HepG2 (cell line): Measurements from ENCODE around the gene DNASE1. TPM values are rescaled to one million over a fixed set of nuclear protein-coding genes. Genes with fewer than 3 reads are reported as not detected.
A peak's percentile ranks its signal among the peaks of the same experiment; 100 is the strongest.

ENCODE experiments used
- AKAP8 ChIP-seq: sonication (generic); formaldehyde crosslinking; IDR thresholded peaks from 2 replicates; pipeline ENCODE4 v1.5.1; 2020; ENCODE audit warnings: mild to moderate bottlenecking, missing genetic modification reagents
- CCAR2 ChIP-seq: fragments of 200-400 bp; formaldehyde crosslinking; optimal IDR thresholded peaks from 2 replicates; pipeline ENCODE3; 2018; ENCODE audit warnings: low read depth, mild to moderate bottlenecking, low read length, moderate library complexity
- CEBPB ChIP-seq: IDR thresholded peaks from 2 replicates; pipeline ENCODE4 v1.6.1; 2011; ENCODE audit warnings: low read depth, low read length, improper control_type of control experiment, borderline replicate concordance
- CENPT ChIP-seq: sonication (generic); formaldehyde crosslinking; IDR thresholded peaks from 2 replicates; pipeline ENCODE4 v1.8.0; 2022; ENCODE audit warnings: low read depth, mild to moderate bottlenecking, moderate library complexity, missing genetic modification reagents
- EHMT2 ChIP-seq: fragments of 200-600 bp; sonication (generic); IDR thresholded peaks from 2 replicates; pipeline ENCODE4 v1.7.0; 2017; ENCODE audit warnings: antibody characterized with exemption, low read depth, low read length, borderline replicate concordance
- FOXM1 ChIP-seq: sonication (generic); formaldehyde crosslinking; IDR thresholded peaks from 2 replicates; pipeline ENCODE4 v1.5.0; 2020; ENCODE audit warnings: missing genetic modification reagents
- JARID2 ChIP-seq: sonication (generic); formaldehyde crosslinking; IDR thresholded peaks from 2 replicates; pipeline ENCODE4 v1.8.1; 2023; ENCODE audit warnings: missing genetic modification reagents, inconsistent platforms; ENCODE audit not compliant: insufficient replicate concordance
- MATR3 ChIP-seq: sonication (generic); formaldehyde crosslinking; IDR thresholded peaks from 2 replicates; pipeline ENCODE4 v1.4.0; 2020; ENCODE audit warnings: missing genetic modification reagents
- MIER3 ChIP-seq: IDR thresholded peaks from 2 replicates; pipeline ENCODE4 v1.6.1; 2016; ENCODE audit warnings: missing compliant biosample characterization, borderline replicate concordance
- PLRG1 ChIP-seq: fragments of 450-650 bp; conservative IDR thresholded peaks from 2 replicates; pipeline ENCODE4 v1.6.1; 2016
- SIN3B ChIP-seq: fragments of 150-350 bp; IDR thresholded peaks from 2 replicates; pipeline ENCODE4 v1.6.1; 2014; ENCODE audit warnings: low read length
- SPEN ChIP-seq: sonication (generic); formaldehyde crosslinking; IDR thresholded peaks from 2 replicates; pipeline ENCODE4 v1.5.1; 2020; ENCODE audit warnings: low read depth, mild to moderate bottlenecking, missing genetic modification reagents
- STAT5B ChIP-seq: sonication (generic); formaldehyde crosslinking; IDR thresholded peaks from 2 replicates; pipeline ENCODE4 v1.4.0; 2020; ENCODE audit warnings: missing genetic modification reagents
- SYNCRIP ChIP-seq: fragments of 200-400 bp; formaldehyde crosslinking; IDR thresholded peaks from 2 replicates; pipeline ENCODE4 v1.6.1; 2018; ENCODE audit warnings: mild to moderate bottlenecking, low read depth, low read length; ENCODE audit not compliant: insufficient read depth
- TRAFD1 ChIP-seq: sonication (generic); formaldehyde crosslinking; IDR thresholded peaks from 2 replicates; pipeline ENCODE4 v1.5.1; 2020; ENCODE audit warnings: missing genetic modification reagents, mild to moderate bottlenecking, borderline replicate concordance
- ZBTB14 ChIP-seq: sonication (generic); formaldehyde crosslinking; IDR thresholded peaks from 2 replicates; pipeline ENCODE4 v1.4.0; 2020; ENCODE audit warnings: missing genetic modification reagents
- ZFP41 ChIP-seq: sonication (generic); formaldehyde crosslinking; IDR thresholded peaks from 2 replicates; pipeline ENCODE4 v1.4.0; 2020; ENCODE audit warnings: mild to moderate bottlenecking, missing genetic modification reagents, borderline replicate concordance
- ZNF138 ChIP-seq: sonication (generic); formaldehyde crosslinking; IDR thresholded peaks from 2 replicates; pipeline ENCODE4 v1.5.0; 2020; ENCODE audit warnings: mild to moderate bottlenecking, low read depth, missing genetic modification reagents
- ZNF280D ChIP-seq: sonication (generic); formaldehyde crosslinking; IDR thresholded peaks from 2 replicates; pipeline ENCODE4 v1.5.1; 2020; ENCODE audit warnings: mild to moderate bottlenecking, missing genetic modification reagents
- ZNF335 ChIP-seq: sonication (generic); formaldehyde crosslinking; IDR thresholded peaks from 2 replicates; pipeline ENCODE4 v1.4.0; 2020; ENCODE audit warnings: missing genetic modification reagents
- ZNF572 ChIP-seq: sonication (generic); formaldehyde crosslinking; IDR thresholded peaks from 2 replicates; pipeline ENCODE4 v1.5.1; 2020; ENCODE audit warnings: mild to moderate bottlenecking, missing genetic modification reagents
- ZNF616 ChIP-seq: sonication (generic); formaldehyde crosslinking; IDR thresholded peaks from 2 replicates; pipeline ENCODE4 v1.5.0; 2020; ENCODE audit warnings: low read depth, mild to moderate bottlenecking, missing genetic modification reagents
- ZNF619 ChIP-seq: sonication (generic); formaldehyde crosslinking; IDR thresholded peaks from 2 replicates; pipeline ENCODE4 v1.4.0; 2020; ENCODE audit warnings: mild to moderate bottlenecking, missing genetic modification reagents
- polyA plus RNA-seq, 8 experiments: library from polyadenylated mRNA; depleted of rRNA in 3 of 8; stranded (reverse) in 7 of 8; unstranded in 1 of 8; fragments of >200 nt; fragmentation: Illumina TruSeq in 4 of 8; extraction: Trizol in 4 of 8; gene quantifications; 2 replicates each; pipeline versions ENCODE4 v1.2.1 to v1.2.3, GENCODE V29; 2011 to 2016; ENCODE audit warnings: low read depth in 4 of 8, missing spikeins in 1 of 8, mixed read lengths in 1 of 8; ENCODE audit not compliant: insufficient read depth in 1 of 8
- total RNA-seq, 5 experiments: library from RNA; depleted of rRNA; stranded (reverse); fragments of >200 nt; fragmentation: Illumina TruSeq; extraction: Trizol; gene quantifications; 2 replicates each; pipeline ENCODE4 v1.2.3, GENCODE V29; 2016; ENCODE audit warnings: low read depth in 1 of 5
- TF ChIP-seq, protein P1 (sequence below): IDR thresholded peaks from 2 replicates; pipeline ENCODE4 v1.6.1; 2016; ENCODE audit warnings: missing compliant biosample characterization, missing genetic modification reagents, borderline replicate concordance

Gene DNASE1
- total and polyA plus RNA-seq, 2 of the 13 experiments (the other 11 are each of a cell fraction or from before 2014, with no cell fraction given) = 7.1 to 11.1 TPM

DNA sequence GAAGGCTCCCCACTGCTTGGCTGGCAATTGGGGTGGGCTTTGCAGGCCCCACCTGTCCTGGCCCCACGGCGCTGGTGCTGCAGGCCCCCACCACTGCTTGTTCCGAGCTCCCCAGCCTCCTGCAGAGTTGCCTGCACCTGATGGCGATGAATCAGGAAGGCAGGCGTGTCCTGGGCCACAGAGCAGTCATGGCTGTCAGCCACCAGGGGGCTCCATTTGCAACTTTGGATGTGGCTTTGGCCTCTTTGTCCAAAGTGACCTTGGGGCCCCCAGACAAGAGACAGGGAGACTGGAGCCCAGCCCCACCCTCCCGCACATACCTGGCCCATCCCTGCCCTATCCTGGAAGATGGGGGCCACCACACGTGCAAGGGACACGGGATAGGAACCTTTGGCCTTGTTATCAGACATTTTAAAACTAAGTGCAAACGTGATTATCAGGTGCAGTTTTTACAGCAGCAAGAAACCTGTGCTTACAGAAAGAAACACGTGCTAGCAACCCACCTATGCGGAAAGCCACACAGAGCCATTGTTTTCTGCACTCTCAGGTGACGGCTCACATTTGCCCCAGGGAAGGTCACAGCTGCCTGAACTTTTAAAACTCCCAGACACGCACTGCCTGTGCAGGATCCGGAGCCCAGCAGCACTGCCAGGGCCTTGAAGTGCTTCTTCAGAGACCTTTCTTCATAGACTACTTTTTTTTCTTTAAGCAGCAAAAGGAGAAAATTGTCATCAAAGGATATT lies at the start of gene DNASE1 (continued):
- TF ChIP-seq CCAR2 (no peak), ZNF335 (CRISPR knock-in tag) (no peak), CEBPB (no peak), MIER3 (CRISPR knock-in tag) (peak; percentile 38; the same call in 1 of the 2 replicates), EHMT2 (no peak), ZBTB14 (CRISPR knock-in tag) (no peak), ZNF572 (CRISPR knock-in tag) (no peak), PLRG1 (no peak), ZNF138 (CRISPR knock-in tag) (no peak), AKAP8 (CRISPR knock-in tag) (peak; percentile 80; the same call in 1 of the 2 replicates), SYNCRIP (no peak), FOXM1 (no peak), CENPT (no peak), SIN3B (no peak), MATR3 (CRISPR knock-in tag) (no peak), ZNF616 (CRISPR knock-in tag) (no peak), JARID2 (CRISPR knock-in tag) (no peak), TRAFD1 (CRISPR knock-in tag) (no peak), ZNF280D (CRISPR knock-in tag) (peak; percentile 84; the same call in 1 of the 2 replicates), ZFP41 (CRISPR knock-in tag) (no peak), SPEN (CRISPR knock-in tag) (no peak; the same call in 1 of the 2 replicates), ZNF619 (CRISPR knock-in tag) (no peak), STAT5B (CRISPR knock-in tag) (no peak)
- TF ChIP-seq, protein P1, sequence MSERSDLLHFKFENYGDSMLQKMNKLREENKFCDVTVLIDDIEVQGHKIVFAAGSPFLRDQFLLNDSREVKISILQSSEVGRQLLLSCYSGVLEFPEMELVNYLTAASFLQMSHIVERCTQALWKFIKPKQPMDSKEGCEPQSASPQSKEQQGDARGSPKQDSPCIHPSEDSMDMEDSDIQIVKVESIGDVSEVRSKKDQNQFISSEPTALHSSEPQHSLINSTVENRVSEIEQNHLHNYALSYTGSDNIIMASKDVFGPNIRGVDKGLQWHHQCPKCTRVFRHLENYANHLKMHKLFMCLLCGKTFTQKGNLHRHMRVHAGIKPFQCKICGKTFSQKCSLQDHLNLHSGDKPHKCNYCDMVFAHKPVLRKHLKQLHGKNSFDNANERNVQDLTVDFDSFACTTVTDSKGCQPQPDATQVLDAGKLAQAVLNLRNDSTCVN = no peak; the same call in 1 of the 2 replicates
